ENCODE data around the gene GIGYF2. TPM values are rescaled to one million over a fixed set of nuclear protein-coding genes. Genes with fewer than 3 reads are reported as not detected.

Gene GIGYF2
- total and polyA plus RNA-seq, 2 of the 4 experiments (the other 2 are of a cell fraction), result 14.7 to 66.0 TPM

- BruUV-seq (replicated peaks), result no TSS peak
- Histone ChIP-seq H2BK5ac (ENCODE audit: low read depth, low read length, poor library complexity, severe bottlenecking) (no peak overlapping the region), H3K14ac (replicated peaks; ENCODE audit: low read depth, low read length) (no peak overlapping the region), H3K9me3 (ENCODE audit: control insufficient read depth, insufficient read depth, low read length) (no peaks in the 10 kb centered on the region), H3K23ac (ENCODE audit: low read depth, low read length) (no peak overlapping the region), H2BK15ac (ENCODE audit: low read depth, low read length) (no peak overlapping the region), H2BK120ac (ENCODE audit: low read depth, low read length) (no peak overlapping the region), H3K18ac (ENCODE audit: low read depth, low read length) (no peak overlapping the region), H3K9ac (ENCODE audit: low read depth, low read length) (no peak overlapping the region), H3K4me1 (ENCODE audit: control insufficient read depth, insufficient read depth, low read length) (no peaks in the 10 kb centered on the region), H3K4me2 (ENCODE audit: low read depth, low read length) (no peak overlapping the region), H3K27me3 (ENCODE audit: control insufficient read depth, insufficient read depth, low read length) (peaks cover 2% of the 10 kb centered on the region; the same call in 1 of the 2 replicates), H2AK5ac (ENCODE audit: low read depth, low read length) (no peak overlapping the region), H3K79me1 (ENCODE audit: low read depth in 1 of 2, low read length in 2 of 2) (no peaks in the 10 kb centered on the region), H4K8ac (ENCODE audit: low read depth in 2 of 2, low read length in 2 of 2) (no peak overlapping the region), H2BK20ac (ENCODE audit: low read depth, low read length) (no peak overlapping the region), H3K4ac (ENCODE audit: low read depth, low read length) (no peak overlapping the region), H2AFZ (replicated peaks; ENCODE audit: low read length, poor library complexity) (no peak overlapping the region), H3K56ac (ENCODE audit: extremely low read depth, insufficient read depth, low read length) (no peak overlapping the region), H4K20me1 (ENCODE audit: insufficient read depth, low read length) (no peaks in the 10 kb centered on the region), H3K9me1 (ENCODE audit: insufficient read depth, low read length) (no peaks in the 10 kb centered on the region; the same call in 1 of the 2 replicates), H3K27ac (ENCODE audit: insufficient read depth, low read length) (no peak overlapping the region), H2AK9ac (replicated peaks; ENCODE audit: low read depth, low read length, poor library complexity) (no peak overlapping the region), H3K4me3 (ENCODE audit: insufficient read depth, low read depth, low read length) (no peak overlapping the region), H4K5ac (ENCODE audit: low read depth, low read length) (no peak overlapping the region), H3K36me3 (ENCODE audit: control insufficient read depth, insufficient read depth, low read length) (no peaks in the 10 kb centered on the region), H4K91ac (ENCODE audit: insufficient read depth, low read depth, low read length) (no peak overlapping the region)
- intact Hi-C loops (cut with micrococcal nuclease) (no loop called here), in situ Hi-C loops (cut with MboI; ENCODE audit: low sequenced_read_pairs) (no loop called here), dilution Hi-C loops (cut with HindIII; ENCODE audit: low sequenced_read_pairs, unreplicated experiment) (no loop called here)
- TF ChIP-seq CHD1 (IDR thresholded peaks at IDR 0.05; ENCODE audit: low read depth, low read length), result no peak
- TF ChIP-seq MAFK (IDR thresholded peaks at IDR 0.05; ENCODE audit: low read depth, low read length), result no peak
- 78% methylated on average over 9 of the region's 10 CpGs; no CpG with 5 or more reads in 1 of the 2 experiments for WGBS, 2 experiments (ENCODE audit: extremely low coverage in 2 of 2, insufficient read length in 1 of 2)
- ChIA-PET POLR2A (ENCODE audit: unreplicated experiment) (no interaction called here), CTCF (no interaction called here)
- ATAC-seq (ENCODE audit: low read depth) (no peak), DNase-seq (no peak)
Measured at GRCh38 chr2:232675381-232675780, 21.8 kb upstream of the GIGYF2 start.

Measured in IMR-90 (cell line).